Vagina (tissue), 2 donors: ENCODE data around the gene ZFHX3. TPM values are rescaled to one million over a fixed set of nuclear protein-coding genes. Genes with fewer than 3 reads are reported as not detected.

Source experiments
- DNase-seq, 2 donors: peaks; one replicate each; pipeline ENCODE4 v3.0.0-alpha.2; 2017; ENCODE audit errors: extremely low spot score in 2 of 2
- H3K27ac ChIP-seq: fragments of 200-600 bp; sonication (generic); one replicate; pipeline ENCODE4 v1.5.1; 2019
- H3K27me3 ChIP-seq: fragments of 200-600 bp; sonication (generic); one replicate; pipeline ENCODE4 v1.5.1; 2019
- H3K36me3 ChIP-seq, 2 donors: fragments of 200-600 bp; sonication (generic); one replicate each; pipeline ENCODE4 v1.5.1; 2017 to 2019
- H3K4me1 ChIP-seq: fragments of 200-600 bp; sonication (generic); one replicate; pipeline ENCODE4 v1.5.1; 2019
- H3K4me3 ChIP-seq, 2 donors: fragments of 200-600 bp; sonication (generic); 1 replicate in 1 of 2; 2 replicates in 1 of 2; pipeline ENCODE4 v1.5.1; 2016 to 2019
- H3K9me3 ChIP-seq: fragments of 200-600 bp; sonication (generic); one replicate; pipeline ENCODE4 v1.5.1; 2019
- CTCF ChIP-seq, 3 experiments: fragments of 450-650 bp in 2 of 3; fragments of 200-600 bp in 1 of 3; sonication (generic) in 1 of 3; IDR thresholded peaks; one replicate each; pipeline ENCODE4 v1.5.1; 2017 to 2019; ENCODE audit warnings: antibody characterized with exemption in 3 of 3, mild to moderate bottlenecking in 2 of 3, moderate library complexity in 2 of 3
- POLR2A ChIP-seq, 2 donors: fragments of 450-650 bp; IDR thresholded peaks; one replicate each; pipeline ENCODE4 v1.6.1; 2017; ENCODE audit warnings: antibody characterized with exemption in 2 of 2, mild to moderate bottlenecking in 2 of 2, moderate library complexity in 2 of 2
- POLR2AphosphoS5 ChIP-seq, 2 donors: sonication (generic); formaldehyde crosslinking; IDR thresholded peaks; one replicate each; pipeline ENCODE4 v1.9.0; 2017; ENCODE audit warnings: antibody characterized with exemption in 2 of 2, mild to moderate bottlenecking in 2 of 2, low read depth in 1 of 2; ENCODE audit not compliant: insufficient read depth in 1 of 2
- intact Hi-C: fragments of 100-400 bp; cut with DNase I; formaldehyde crosslinking; loops from one replicate; pipeline ENCODE4 v1.15.1; 2023
- total RNA-seq: library from RNA; depleted of rRNA; stranded (reverse); fragments of >200 nt; gene quantifications from one replicate; pipeline ENCODE4 v1.2.3, GENCODE V29; 2016

Gene ZFHX3
- total RNA-seq, 1 donor from 2014 or later = 28.0 TPM

- Histone ChIP-seq H3K36me3 (no peaks in the 10 kb centered on the region), H3K4me1 (no peaks in the 10 kb centered on the region), H3K4me3 (no peak overlapping the region), H3K9me3 (no peaks in the 10 kb centered on the region), H3K27me3 (no peaks in the 10 kb centered on the region), H3K27ac (no peak overlapping the region)
- intact Hi-C loops = no loop called here
- no peak for TF ChIP-seq POLR2AphosphoS5 (IDR thresholded peaks at IDR 0.05; ENCODE audit: insufficient read depth in 1 of 2, low read depth in 1 of 2)
- TF ChIP-seq CTCF (IDR thresholded peaks at IDR 0.05) = no peak
- TF ChIP-seq POLR2A (IDR thresholded peaks at IDR 0.05) = no peak
- no peak for DNase-seq
Measured at GRCh38 chr16:72901000-72901627, 146.8 kb downstream of the ZFHX3 start.

GRCh38 chr16:72898216-72898825 is 149.6 kb downstream of the ZFHX3 start:
- intact Hi-C loops = no loop called here
- Histone ChIP-seq H3K27ac (no peak overlapping the region), H3K4me1 (peaks cover 10% of the 10 kb centered on the region), H3K9me3 (no peaks in the 10 kb centered on the region), H3K36me3 (no peaks in the 10 kb centered on the region), H3K4me3 (no peak overlapping the region), H3K27me3 (no peaks in the 10 kb centered on the region)
- DNase-seq = no peak
- TF ChIP-seq POLR2AphosphoS5 (IDR thresholded peaks at IDR 0.05; ENCODE audit: insufficient read depth in 1 of 2, low read depth in 1 of 2) (no peak), CTCF (IDR thresholded peaks at IDR 0.05) (no peak), POLR2A (IDR thresholded peaks at IDR 0.05) (no peak)

GRCh38 chr16:72897707-72898106 is 150.2 kb downstream of the ZFHX3 start:
- Histone ChIP-seq H3K4me1 (peaks cover 14% of the 10 kb centered on the region), H3K27ac (no peak overlapping the region), H3K9me3 (no peaks in the 10 kb centered on the region), H3K36me3 (no peaks in the 10 kb centered on the region), H3K4me3 (no peak overlapping the region), H3K27me3 (no peaks in the 10 kb centered on the region)
- intact Hi-C loops = no loop called here
- DNase-seq = no peak
- no peak for TF ChIP-seq POLR2A (IDR thresholded peaks at IDR 0.05)
- TF ChIP-seq POLR2AphosphoS5 (IDR thresholded peaks at IDR 0.05; ENCODE audit: insufficient read depth in 1 of 2, low read depth in 1 of 2) = no peak

- TF ChIP-seq POLR2AphosphoS5 (IDR thresholded peaks at IDR 0.05; ENCODE audit: insufficient read depth in 1 of 2, low read depth in 1 of 2) = no peak
- no peak for TF ChIP-seq POLR2A (IDR thresholded peaks at IDR 0.05)
- no peak for TF ChIP-seq CTCF (IDR thresholded peaks at IDR 0.05)
- intact Hi-C loops = no loop called here
- no peak overlapping the region for H3K4me3 ChIP-seq
Measured at GRCh38 chr16:72896485-72897118, 151.3 kb downstream of the ZFHX3 start.

GRCh38 chr16:72895951-72896350 is 152.0 kb downstream of the ZFHX3 start:
- Histone ChIP-seq H3K36me3 (no peaks in the 10 kb centered on the region), H3K9me3 (no peaks in the 10 kb centered on the region), H3K27me3 (no peaks in the 10 kb centered on the region), H3K4me1 (peaks cover 17% of the 10 kb centered on the region), H3K27ac (no peak overlapping the region), H3K4me3 (no peak overlapping the region)
- TF ChIP-seq POLR2A (IDR thresholded peaks at IDR 0.05) = no peak
- TF ChIP-seq CTCF (IDR thresholded peaks at IDR 0.05) = no peak
- TF ChIP-seq POLR2AphosphoS5 (IDR thresholded peaks at IDR 0.05; ENCODE audit: insufficient read depth in 1 of 2, low read depth in 1 of 2) = no peak
- DNase-seq = no peak
- intact Hi-C loops = no loop called here

More at GRCh38 chr16:72896485-72897118, 151.3 kb downstream of the ZFHX3 start:
- Histone ChIP-seq H3K36me3 (no peaks in the 10 kb centered on the region), H3K27ac (no peak overlapping the region), H3K9me3 (no peaks in the 10 kb centered on the region), H3K27me3 (no peaks in the 10 kb centered on the region), H3K4me1 (peaks cover 17% of the 10 kb centered on the region)
- DNase-seq = no peak
